LoVo (cell line): ENCODE results near the gene CSF1R.
"Not testable (repeated sequence)": the region's sequence is repeated elsewhere in the genome, so short reads cannot be mapped to it uniquely, and the experiment has no call there.

Experiments
- DNase-seq: peaks from one replicate; pipeline ENCODE4 v3.0.0-alpha.2; 2016; ENCODE audit warnings: low spot score

The CSF1R gene

GRCh38 chr5:150103678-150104549 lies 17.6 kb upstream of the CSF1R start:
- no peak for DNase-seq

- no peak for DNase-seq
These were observed 14.7 kb upstream of the CSF1R start for GRCh38 chr5:150101023-150101422.

GRCh38 chr5:150097152-150097551 lies 10.8 kb upstream of the CSF1R start:
- no peak for DNase-seq

DNA sequence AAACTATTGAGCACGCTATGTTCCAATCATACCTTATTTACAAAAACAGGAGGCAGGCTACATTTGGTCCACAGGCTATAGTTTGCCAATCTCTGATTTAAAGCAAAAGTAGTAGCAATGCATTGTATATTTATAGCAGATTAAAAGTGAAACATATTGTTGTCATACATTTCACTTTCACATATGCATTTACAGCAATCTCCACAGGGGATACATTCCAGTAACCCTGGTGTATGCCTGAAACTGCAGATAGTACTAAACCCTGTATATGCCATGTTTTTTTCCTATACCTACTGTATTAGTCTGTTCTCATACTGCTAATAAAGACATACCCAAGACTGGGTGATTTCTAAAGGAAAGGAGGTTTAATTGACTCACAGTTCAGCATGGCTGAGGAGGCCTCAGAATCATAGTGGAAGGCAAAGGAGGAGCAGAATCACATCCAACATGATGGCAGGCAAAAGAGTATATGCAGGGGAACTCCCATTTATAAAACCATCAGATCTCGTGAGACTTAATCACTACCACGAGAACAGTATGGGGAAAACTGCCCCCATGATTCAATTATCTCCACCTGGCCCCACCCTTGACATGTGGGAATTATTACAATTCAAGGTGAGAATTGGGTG lies 5.9 kb upstream of the CSF1R start:
- no peak for DNase-seq

GRCh38 chr5:150085191-150085912 lies 1.0 kb downstream of the CSF1R start:
- DNase-seq, result no peak

DNA sequence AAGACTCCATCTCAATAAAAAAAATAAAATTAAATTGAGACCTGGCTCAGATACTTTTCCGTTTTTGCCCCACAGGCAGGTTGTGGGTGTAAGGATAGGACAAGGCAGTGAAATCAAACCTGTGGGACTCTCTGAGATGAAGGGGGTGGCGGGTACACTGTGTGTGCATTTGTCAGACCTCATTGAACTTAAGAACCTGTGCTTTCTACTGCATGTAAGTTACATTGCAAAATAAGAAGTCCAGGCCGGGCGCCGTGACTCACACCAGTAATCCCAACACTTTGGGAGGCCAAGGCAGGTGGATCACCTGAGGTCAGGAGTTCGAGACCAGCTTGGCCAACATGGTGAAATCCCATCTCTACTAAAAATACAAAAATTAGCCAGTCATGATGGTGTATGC lies 1.6 kb downstream of the CSF1R start:
- not testable (repeated sequence) for DNase-seq

GRCh38 chr5:150082889-150083288 lies 3.5 kb downstream of the CSF1R start:
- DNase-seq, result no peak

GRCh38 chr5:150082374-150082773 lies 4.0 kb downstream of the CSF1R start:
- DNase-seq, result no peak

- no peak for DNase-seq
These were observed 4.6 kb downstream of the CSF1R start for GRCh38 chr5:150081541-150082283.

- DNase-seq, result no peak
These were observed 5.5 kb downstream of the CSF1R start for GRCh38 chr5:150080696-150081435.

- no peak for DNase-seq
These were observed 6.4 kb downstream of the CSF1R start for GRCh38 chr5:150079909-150080461.

GRCh38 chr5:150078802-150079689 lies 7.3 kb downstream of the CSF1R start:
- DNase-seq, result no peak

- DNase-seq, result no peak
These were observed 8.2 kb downstream of the CSF1R start for GRCh38 chr5:150077996-150078801.

DNA sequence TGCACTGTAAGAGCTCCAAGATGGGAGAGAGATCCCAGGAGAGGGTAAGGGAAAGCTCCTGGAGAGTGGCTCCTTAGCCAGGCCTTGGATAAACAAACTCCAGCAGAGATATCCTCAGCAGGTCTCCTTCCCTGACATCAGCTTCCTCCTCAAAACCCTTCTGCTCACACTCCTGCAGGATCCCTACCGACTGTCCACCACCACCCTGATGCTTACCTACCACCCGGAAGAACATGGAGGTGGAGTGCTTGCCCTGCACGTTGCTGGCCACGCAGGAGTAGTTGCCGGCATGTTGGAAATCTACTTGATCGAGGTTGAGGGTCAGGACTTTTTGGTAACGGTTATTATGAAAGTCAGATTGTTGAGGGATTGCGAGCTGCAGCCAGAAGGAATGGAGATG lies 9.3 kb downstream of the CSF1R start:
- DNase-seq, result no peak

- DNase-seq, result no peak
These were observed 10.5 kb downstream of the CSF1R start for GRCh38 chr5:150075806-150076205.

DNA sequence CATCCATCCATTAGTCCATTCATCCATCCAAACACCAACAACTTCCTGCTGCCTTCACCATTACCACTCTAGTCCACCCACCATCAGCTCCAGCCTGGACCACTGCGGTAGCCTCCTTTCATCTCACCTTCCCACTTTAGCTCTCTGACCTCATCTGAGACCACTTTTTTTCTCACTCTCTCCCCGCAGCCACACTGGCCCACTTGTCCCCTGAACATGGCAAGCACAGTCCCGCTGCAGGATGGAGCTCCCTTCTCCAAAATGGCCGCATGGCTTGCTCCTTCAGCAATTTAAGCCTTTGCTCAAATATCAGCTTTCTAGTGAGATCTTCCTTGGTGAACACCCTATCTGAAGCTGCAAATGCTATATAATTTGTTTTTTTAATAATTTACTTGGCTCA lies 11.1 kb downstream of the CSF1R start:
- no peak for DNase-seq

- DNase-seq, result no peak
These were observed 12.7 kb downstream of the CSF1R start for GRCh38 chr5:150073677-150074076.

DNA sequence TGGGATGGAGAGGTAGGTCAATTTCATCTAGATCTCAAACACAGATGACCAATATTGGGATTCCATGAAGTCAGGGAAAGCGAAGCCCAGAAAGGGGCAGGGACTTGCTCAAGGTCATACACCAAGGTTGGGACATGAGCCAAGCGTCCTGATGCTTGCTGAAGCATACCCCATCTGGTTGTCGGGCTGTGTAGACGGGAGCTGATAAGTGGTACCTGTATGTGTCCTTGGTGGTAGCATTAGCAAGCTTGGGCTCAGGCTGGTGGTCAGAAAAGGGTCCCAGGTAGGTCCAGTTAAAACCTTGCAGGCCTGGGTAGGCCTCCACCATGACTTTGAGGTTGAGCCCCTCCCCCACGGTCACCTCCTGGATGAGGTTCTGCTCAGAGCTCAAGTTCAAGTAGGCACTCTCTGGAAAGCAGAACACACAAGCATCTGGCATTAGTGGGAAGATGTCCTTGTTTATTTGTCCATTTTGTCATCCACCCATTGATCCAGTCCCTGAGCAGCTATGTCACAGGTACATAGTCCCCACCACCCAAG lies 13.2 kb downstream of the CSF1R start:
- no peak for DNase-seq

DNA sequence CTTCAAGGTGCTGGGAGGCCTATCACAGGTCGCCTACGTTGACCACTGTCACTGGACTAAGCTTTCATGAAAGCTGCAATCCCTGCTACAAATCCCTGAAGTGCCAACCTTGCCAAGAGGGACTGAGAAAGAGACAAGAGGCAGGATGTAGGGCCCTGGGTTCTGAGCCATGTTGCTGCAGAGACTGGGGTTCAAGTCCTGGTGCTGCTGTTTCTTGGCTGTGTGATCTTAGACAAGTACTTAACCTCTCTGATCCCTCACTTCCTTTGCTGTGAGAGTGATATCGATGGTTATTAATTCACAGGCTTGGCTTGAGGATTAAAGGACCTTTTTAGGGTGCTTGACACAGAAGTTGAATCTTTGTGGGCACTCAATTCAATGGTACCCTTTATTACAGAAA lies 15.5 kb downstream of the CSF1R start:
- no peak for DNase-seq
